Pulmonary artery endothelial cell (primary cell): ENCODE measurements around the gene GABRG3. TPM values are rescaled to one million over a fixed set of nuclear protein-coding genes. Genes with fewer than 3 reads are reported as not detected.

Experiments
- DNase-seq: peaks from one replicate; pipeline ENCODE4 v3.0.0-alpha.2; 2011; ENCODE audit warnings: low read depth, low spot score
- total RNA-seq: library from RNA; depleted of rRNA; stranded (reverse); fragments of >200 nt; gene quantifications from 2 replicates; pipeline ENCODE4 v1.2.3, GENCODE V29; 2014

Gene GABRG3
- total RNA-seq, 1 donor from 2014 or later: not detected

- no peak for DNase-seq
These were observed 430.5 kb downstream of the GABRG3 start for GRCh38 chr15:27401471-27401870.

DNA sequence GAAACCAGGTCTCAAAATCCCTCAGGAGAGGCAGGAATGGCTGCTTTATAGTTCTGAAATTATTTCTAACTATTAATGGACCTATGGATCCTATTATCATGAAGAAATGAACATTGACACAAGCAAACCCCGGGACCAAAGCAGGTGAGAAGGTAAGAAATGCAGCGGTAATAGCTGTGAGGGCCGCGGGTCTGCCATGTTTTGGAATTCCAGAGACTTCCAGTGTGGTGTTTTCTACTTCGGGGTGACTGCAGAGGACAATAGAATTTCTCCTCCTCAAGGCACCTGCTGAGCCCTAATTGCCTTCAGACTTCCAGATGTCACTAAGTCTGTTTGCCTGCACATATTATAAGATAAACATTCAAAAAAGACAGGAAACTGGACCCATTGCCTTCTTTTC, 437.4 kb downstream of the GABRG3 start:
- DNase-seq: no peak

GRCh38 chr15:27410996-27411605, 440.1 kb downstream of the GABRG3 start:
- no peak for DNase-seq

GRCh38 chr15:27412415-27412814, 441.4 kb downstream of the GABRG3 start:
- no peak for DNase-seq

GRCh38 chr15:27414168-27414870, 443.3 kb downstream of the GABRG3 start:
- DNase-seq: no peak

- no peak for DNase-seq
These were observed 447.7 kb downstream of the GABRG3 start for GRCh38 chr15:27418726-27419125.

DNA sequence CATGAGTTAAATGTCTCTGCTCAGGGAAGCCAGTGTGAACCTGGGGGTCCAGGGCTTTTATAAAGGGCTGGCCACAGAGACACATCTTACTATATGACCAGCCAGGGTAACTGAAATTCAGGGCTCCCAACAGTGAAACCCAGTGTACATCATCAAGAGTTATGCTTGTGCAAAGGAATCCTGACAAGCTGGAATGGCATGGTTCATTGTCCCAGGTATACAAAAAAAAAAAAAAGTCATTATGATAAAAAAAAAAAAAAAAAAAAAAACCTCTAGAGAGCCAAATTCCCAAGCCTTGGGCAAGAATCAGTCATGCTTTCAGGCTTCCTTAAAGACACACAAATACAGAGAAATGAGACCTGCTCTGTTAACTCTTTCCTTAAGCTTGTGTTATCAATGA, 452.0 kb downstream of the GABRG3 start:
- DNase-seq: no peak

GRCh38 chr15:27426805-27427204, 455.8 kb downstream of the GABRG3 start:
- no peak for DNase-seq

DNA sequence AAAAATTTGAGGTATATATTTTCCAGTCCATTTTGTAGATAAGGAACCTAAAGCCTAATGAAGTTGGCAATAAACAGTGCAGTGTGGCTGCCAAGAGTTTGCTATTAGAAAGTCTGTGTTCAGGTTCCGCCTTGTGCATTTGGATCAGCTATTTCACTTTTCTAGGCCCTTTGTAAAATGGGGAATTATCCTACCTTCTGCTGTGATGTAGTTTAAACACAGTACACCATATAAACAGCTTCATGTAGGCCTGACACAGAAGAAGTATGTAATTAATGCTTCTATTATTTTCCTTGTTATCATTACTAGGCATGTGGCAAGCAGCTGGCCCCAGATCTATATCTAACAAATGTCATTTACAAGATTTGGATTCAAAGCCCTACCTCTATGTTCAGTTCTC, 456.3 kb downstream of the GABRG3 start:
- DNase-seq: no peak

DNA sequence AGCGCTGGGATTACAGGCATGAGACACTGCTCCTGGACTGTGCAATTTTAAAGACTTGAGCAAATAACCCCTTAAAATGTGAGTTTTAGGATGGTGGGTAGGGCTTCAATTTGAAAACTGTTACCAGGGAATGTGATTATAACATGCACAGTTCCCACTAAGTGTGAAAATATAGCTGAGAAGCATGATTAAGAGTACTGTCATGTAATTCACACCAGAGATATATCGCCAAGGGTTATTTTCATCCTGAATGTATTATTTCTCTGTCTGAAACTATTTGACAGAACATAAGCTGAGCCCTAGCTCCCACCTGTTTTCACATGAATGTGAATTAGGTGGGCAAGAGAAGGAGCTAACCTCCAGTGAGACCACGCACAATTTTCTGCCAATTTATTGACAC, 457.2 kb downstream of the GABRG3 start:
- DNase-seq: no peak

GRCh38 chr15:27429577-27429976, 458.6 kb downstream of the GABRG3 start:
- DNase-seq: no peak

- no peak for DNase-seq
These were observed 462.6 kb downstream of the GABRG3 start for GRCh38 chr15:27433604-27434003.

DNA sequence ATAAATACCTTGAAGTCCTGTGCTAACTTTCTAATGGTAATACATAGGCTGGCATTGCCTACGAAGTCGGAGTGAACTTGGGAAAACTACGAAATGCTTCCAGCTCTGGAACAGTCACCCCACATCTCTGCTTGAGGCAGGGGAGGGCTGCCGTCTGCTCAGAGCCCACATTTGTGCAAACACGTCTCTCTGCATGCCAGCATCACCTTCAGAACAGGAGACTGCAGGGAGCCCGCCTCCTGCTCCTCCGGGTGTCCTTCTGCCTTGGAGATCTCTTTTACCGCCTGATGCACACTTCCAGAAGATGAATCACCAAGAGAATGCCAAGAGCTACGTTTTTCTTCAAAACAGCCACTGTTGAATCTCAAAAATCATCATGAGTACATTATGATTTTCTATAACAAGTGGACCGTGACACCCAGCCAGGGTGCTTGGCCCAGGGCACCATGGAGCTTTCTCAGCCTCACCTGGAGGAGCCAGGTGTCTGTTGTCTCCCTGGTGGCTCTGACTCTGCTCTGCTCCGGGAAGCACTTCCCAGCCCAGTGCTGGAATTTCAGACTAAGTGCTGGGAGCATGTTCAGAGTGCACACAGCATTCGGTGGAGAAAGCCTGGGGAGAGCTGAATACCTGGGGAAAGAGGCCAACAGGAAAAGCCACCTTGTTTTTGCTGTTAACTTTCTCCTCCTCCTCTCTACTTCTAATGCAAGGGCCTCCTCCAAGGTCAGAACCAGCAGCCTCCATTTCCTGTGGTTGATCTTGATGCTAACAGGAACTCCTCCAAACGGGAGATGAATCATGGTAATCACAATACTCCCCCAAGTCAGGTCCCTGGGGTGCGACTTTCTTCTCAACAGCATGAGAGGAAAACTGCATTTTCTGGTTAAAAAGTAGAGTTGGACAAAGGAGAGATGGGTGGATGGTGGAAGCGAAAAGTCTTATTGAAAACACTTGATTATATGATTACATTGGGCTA, 467.7 kb downstream of the GABRG3 start:
- DNase-seq: no peak

GRCh38 chr15:27441120-27441519, 470.1 kb downstream of the GABRG3 start:
- no peak for DNase-seq

DNA sequence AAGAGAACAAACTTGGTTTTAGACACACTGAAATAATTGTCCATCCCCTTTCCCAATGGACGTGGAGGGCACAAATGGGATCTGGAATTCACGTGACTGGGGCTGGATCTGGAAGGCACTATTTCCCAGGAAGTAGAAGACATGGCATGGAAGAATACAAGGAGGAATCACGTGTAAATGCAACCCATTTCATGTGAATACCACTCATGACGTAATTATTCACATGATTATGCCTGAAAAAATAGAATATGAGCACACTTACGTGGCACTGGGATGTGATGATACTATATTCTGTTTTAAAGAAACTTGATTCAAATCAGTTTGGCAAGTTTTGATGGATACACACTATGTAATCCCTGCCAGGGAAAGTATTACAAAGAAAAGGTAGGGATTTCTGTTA, 477.3 kb downstream of the GABRG3 start:
- no peak for DNase-seq

- no peak for DNase-seq
These were observed 478.0 kb downstream of the GABRG3 start for GRCh38 chr15:27448986-27449385.

DNA sequence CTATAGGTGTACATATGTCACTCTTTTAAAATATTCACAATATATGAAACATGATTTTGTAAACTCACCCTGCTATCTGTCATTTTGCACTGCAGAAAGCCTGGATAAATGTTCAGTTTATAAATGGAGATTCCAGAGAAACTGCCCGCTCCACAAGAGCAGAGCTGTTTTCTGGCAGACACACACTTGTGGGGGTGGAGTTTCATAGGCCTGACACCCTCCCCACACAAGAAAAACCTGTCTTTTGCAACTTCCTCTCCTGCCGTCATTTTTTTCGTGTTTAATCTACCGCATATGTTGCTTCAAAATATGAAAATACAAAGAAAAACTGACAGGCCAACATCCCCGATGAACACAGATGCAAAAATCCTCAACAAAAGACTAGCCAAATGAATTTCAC, 479.0 kb downstream of the GABRG3 start:
- DNase-seq: no peak

DNA sequence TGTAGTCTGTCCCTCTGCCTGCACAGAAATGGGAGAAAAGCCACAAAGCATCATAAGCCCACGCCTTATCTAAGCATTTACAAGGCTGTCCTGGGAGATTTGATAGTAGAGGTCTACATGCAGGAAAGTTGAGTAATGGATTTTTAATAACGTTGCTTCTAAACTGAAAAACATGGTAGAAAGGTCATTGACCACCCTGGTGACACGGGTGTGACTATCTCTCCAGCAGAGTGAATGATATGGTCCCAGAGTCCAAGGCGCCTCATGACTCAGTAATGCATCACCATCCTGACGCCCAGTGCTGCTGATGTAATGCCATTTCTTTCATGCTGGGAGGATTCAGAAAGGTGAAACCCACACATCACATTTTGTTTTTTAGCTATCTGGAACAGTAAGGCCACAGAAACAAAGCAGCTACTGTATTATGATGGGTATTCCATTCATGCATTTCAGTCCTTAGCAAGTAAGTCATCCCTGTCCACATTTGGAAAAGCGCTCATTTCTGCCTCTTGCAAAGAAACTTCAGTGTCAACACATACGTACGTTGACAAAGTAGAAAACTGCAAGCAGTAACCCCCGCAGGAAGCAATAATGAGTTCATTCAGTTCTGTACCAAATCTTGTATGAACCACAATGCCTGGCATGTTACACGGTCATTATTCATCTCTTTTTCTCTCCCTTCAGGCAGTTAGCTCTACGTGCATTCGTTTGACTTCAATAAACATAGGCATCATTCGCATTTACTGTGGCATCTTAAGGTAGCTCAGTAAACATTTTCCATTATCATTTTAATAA, 483.5 kb downstream of the GABRG3 start:
- no peak for DNase-seq

GRCh38 chr15:27456807-27457206, 485.8 kb downstream of the GABRG3 start:
- DNase-seq: no peak

- no peak for DNase-seq
These were observed 486.8 kb downstream of the GABRG3 start for GRCh38 chr15:27457766-27458165.

- DNase-seq: no peak
These were observed 487.5 kb downstream of the GABRG3 start for GRCh38 chr15:27458345-27459084.
